H9 (cell line): Measurements from ENCODE around the gene ACACA. TPM values are rescaled to one million over a fixed set of nuclear protein-coding genes. Genes with fewer than 3 reads are reported as not detected.

Source experiments
- DNase-seq: peaks from one replicate; pipeline ENCODE4 v3.0.0-alpha.2; 2017
- H2AFZ ChIP-seq: one replicate; pipeline ENCODE4 v1.6.1; 2013; ENCODE audit warnings: mild to moderate bottlenecking, low read length, control low read depth, moderate library complexity
- H2AK5ac ChIP-seq: 2 replicates; pipeline ENCODE4 v1.6.1; 2013; ENCODE audit warnings: low read length, control low read depth, mixed read lengths; ENCODE audit not compliant: insufficient read length
- H2BK120ac ChIP-seq: one replicate; pipeline ENCODE4 v1.6.1; 2013; ENCODE audit warnings: low read depth, mild to moderate bottlenecking, low read length, control low read depth, inconsistent platforms; ENCODE audit not compliant: poor library complexity, severe bottlenecking
- H2BK12ac ChIP-seq: 2 replicates; pipeline ENCODE4 v1.6.1; 2013; ENCODE audit warnings: low read length, control low read depth, mixed read lengths, low read depth; ENCODE audit not compliant: insufficient read length
- H2BK15ac ChIP-seq: 2 replicates; pipeline ENCODE4 v1.6.1; 2013; ENCODE audit warnings: low read depth, low read length, control low read depth
- H2BK20ac ChIP-seq: one replicate; pipeline ENCODE4 v1.6.1; 2013; ENCODE audit warnings: low read depth, mild to moderate bottlenecking, low read length, control low read depth, inconsistent platforms; ENCODE audit not compliant: poor library complexity, severe bottlenecking
- H2BK5ac ChIP-seq: 2 replicates; pipeline ENCODE4 v1.6.1; 2013; ENCODE audit warnings: low read length, control low read depth, mixed read lengths; ENCODE audit not compliant: insufficient read length
- H3K14ac ChIP-seq: 2 replicates; pipeline ENCODE4 v1.6.1; 2013; ENCODE audit warnings: low read length, control low read depth; ENCODE audit not compliant: insufficient read depth
- H3K18ac ChIP-seq: 2 replicates; pipeline ENCODE4 v1.6.1; 2013; ENCODE audit warnings: low read depth, mild to moderate bottlenecking, mixed read lengths, low read length, control low read depth; ENCODE audit not compliant: insufficient read length
- H3K23ac ChIP-seq: 2 replicates; pipeline ENCODE4 v1.6.1; 2013; ENCODE audit warnings: low read length, control low read depth, mixed read lengths, low read depth; ENCODE audit not compliant: insufficient read length
- H3K23me2 ChIP-seq: 2 replicates; pipeline ENCODE4 v1.6.1; 2013; ENCODE audit warnings: low read depth, mild to moderate bottlenecking, mixed read lengths, low read length, control low read depth; ENCODE audit not compliant: insufficient read length, poor library complexity, severe bottlenecking
- H3K27ac ChIP-seq: 2 replicates; pipeline ENCODE4 v1.5.1; 2013; ENCODE audit warnings: low read length, control low read depth, mixed read lengths, low read depth; ENCODE audit not compliant: insufficient read length
- H3K27me3 ChIP-seq: 2 replicates; pipeline ENCODE4 v1.6.1; 2013; ENCODE audit warnings: low read length, control low read depth, inconsistent platforms; ENCODE audit not compliant: insufficient read depth
- H3K4ac ChIP-seq: 2 replicates; pipeline ENCODE4 v1.6.1; 2013; ENCODE audit warnings: low read depth, mild to moderate bottlenecking, control low read depth, inconsistent platforms, low read length, moderate library complexity
- H3K4me1 ChIP-seq: 2 replicates; pipeline ENCODE4 v1.6.1; 2013; ENCODE audit warnings: low read length, control low read depth, inconsistent platforms; ENCODE audit not compliant: insufficient read depth
- H3K4me2 ChIP-seq: 2 replicates; pipeline ENCODE4 v1.6.1; 2013; ENCODE audit warnings: low read length, control low read depth, mixed read lengths; ENCODE audit not compliant: insufficient read length, insufficient read depth
- H3K56ac ChIP-seq: 2 replicates; pipeline ENCODE4 v1.6.1; 2013; ENCODE audit warnings: low read depth, mild to moderate bottlenecking, mixed read lengths, low read length, control low read depth; ENCODE audit not compliant: insufficient read length
- H3K79me1 ChIP-seq: 2 replicates; pipeline ENCODE4 v1.6.1; 2013; ENCODE audit warnings: low read depth, mild to moderate bottlenecking, moderate library complexity, low read length, control low read depth, inconsistent platforms; ENCODE audit not compliant: insufficient read depth, poor library complexity, severe bottlenecking
- H3K79me2 ChIP-seq: 2 replicates; pipeline ENCODE4 v1.6.1; 2013; ENCODE audit warnings: low read length, control low read depth, inconsistent platforms; ENCODE audit not compliant: insufficient read depth
- H3K9ac ChIP-seq: 2 replicates; pipeline ENCODE4 v1.6.1; 2013; ENCODE audit warnings: low read length, control low read depth, mixed read lengths; ENCODE audit not compliant: insufficient read length; ENCODE audit errors: extremely low read depth
- H3K9me3 ChIP-seq: one replicate; pipeline ENCODE4 v1.6.1; 2013; ENCODE audit warnings: low read depth, low read length, inconsistent platforms; ENCODE audit not compliant: control insufficient read depth
- H3T11ph ChIP-seq: one replicate; pipeline ENCODE4 v1.6.1; 2013; ENCODE audit warnings: mild to moderate bottlenecking, low read length, control low read depth, inconsistent platforms
- H4K20me1 ChIP-seq: one replicate; pipeline ENCODE4 v1.6.1; 2013; ENCODE audit not compliant: control insufficient read depth, insufficient read length, insufficient read depth
- H4K5ac ChIP-seq: 2 replicates; pipeline ENCODE4 v1.6.1; 2013; ENCODE audit warnings: low read depth, mild to moderate bottlenecking, mixed read lengths, low read length, control low read depth; ENCODE audit not compliant: insufficient read length
- H4K8ac ChIP-seq: replicated peaks from 2 replicates; pipeline ENCODE4 v1.6.1; 2013; ENCODE audit warnings: low read length, control low read depth, mixed read lengths, low read depth; ENCODE audit not compliant: insufficient read length
- H4K91ac ChIP-seq: 2 replicates; pipeline ENCODE4 v1.6.1; 2013; ENCODE audit warnings: low read depth, mild to moderate bottlenecking, moderate library complexity, mixed read lengths, low read length, control low read depth; ENCODE audit not compliant: insufficient read length
- H3K27ac Mint-ChIP-seq, 3 experiments: 2 replicates in 2 of 3; 3 replicates in 1 of 3; pipeline ENCODE4 v1.8.0; 2020 to 2021; ENCODE audit warnings: mixed read lengths in 3 of 3, mild to moderate bottlenecking in 1 of 3, moderate library complexity in 1 of 3
- H3K27me3 Mint-ChIP-seq: 2 replicates; pipeline ENCODE4 v1.8.0; 2021; ENCODE audit warnings: low read depth, mild to moderate bottlenecking, moderate library complexity, mixed read lengths
- H3K36me3 Mint-ChIP-seq, 3 experiments: 2 replicates in 2 of 3; 3 replicates in 1 of 3; pipeline ENCODE4 v1.8.0; 2020 to 2021; ENCODE audit warnings: low read depth in 3 of 3, mixed read lengths in 3 of 3; ENCODE audit not compliant: insufficient read depth in 1 of 3
- H3K4me1 Mint-ChIP-seq, 2 experiments: 2 replicates each; pipeline ENCODE4 v1.8.0; 2020; ENCODE audit warnings: mixed read lengths in 2 of 2
- H3K4me3 Mint-ChIP-seq, 2 experiments: 2 replicates in 1 of 2; 3 replicates in 1 of 2; pipeline ENCODE4 v1.8.0; 2020 to 2021; ENCODE audit warnings: mild to moderate bottlenecking in 2 of 2, mixed read lengths in 2 of 2, moderate library complexity in 1 of 2
- H3K9me3 Mint-ChIP-seq, 2 experiments: 2 replicates in 1 of 2; 3 replicates in 1 of 2; pipeline ENCODE4 v1.8.0; 2020; ENCODE audit warnings: mild to moderate bottlenecking in 2 of 2, mixed read lengths in 2 of 2, moderate library complexity in 1 of 2
- WGBS: extraction: QIAGEN DNeasy Blood & Tissue Kit; methylation state at CpG from one replicate; pipeline ENCODE4 v1.1.7; 2013; ENCODE audit warnings: missing lambda C conversion rate, low lambda C conversion rate, mixed read lengths; ENCODE audit not compliant: insufficient read length; ENCODE audit errors: extremely low coverage; 5-methylcytosine and 5-hydroxymethylcytosine counted together
- total RNA-seq: library from RNA; stranded (reverse); gene quantifications from 2 replicates; pipeline ENCODE4 v1.2.1, GENCODE V29; 2021
- TF ChIP-seq, protein P1 (sequence below): fragments of 200-600 bp; sonication (generic); conservative IDR thresholded peaks from 3 replicates; pipeline ENCODE4 v1.8.0; 2021; ENCODE audit warnings: antibody characterized with exemption, mild to moderate bottlenecking

Gene ACACA
- total RNA-seq, 1 experiment from 2014 or later = 135 TPM

DNA sequence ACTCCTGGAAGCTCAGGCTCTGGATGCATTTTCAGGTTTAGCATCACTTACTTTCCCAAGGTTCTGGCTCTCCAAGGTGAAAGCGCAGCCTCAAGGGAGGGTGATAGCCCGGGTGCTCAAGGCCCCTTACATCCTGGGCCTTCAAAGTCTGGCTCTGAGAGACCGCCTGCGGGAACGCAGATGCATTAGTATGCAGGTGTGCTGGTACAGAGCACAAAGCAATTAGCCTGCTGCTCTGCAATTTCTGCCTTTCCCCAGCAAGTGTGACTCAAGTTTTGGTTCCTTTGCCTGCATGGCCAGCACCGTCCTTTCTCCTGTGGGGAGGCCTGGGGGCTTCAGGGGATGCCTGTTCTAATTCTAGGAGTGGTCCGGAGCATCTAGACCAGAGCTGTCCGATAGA is 341.7 kb downstream of the ACACA start:
- Histone ChIP-seq H2AFZ (no peak overlapping the region), H4K8ac (no peak overlapping the region), H2BK5ac (no peak overlapping the region), H3K79me1 (no peaks in the 10 kb centered on the region), H3K14ac (peak overlapping the region; percentile 34; the same call in 1 of the 2 replicates), H3K27ac (no peak overlapping the region), H3T11ph (no peak overlapping the region), H3K23ac (no peak overlapping the region), H2BK120ac (no peak overlapping the region), H4K20me1 (no peaks in the 10 kb centered on the region), H2BK15ac (no peak overlapping the region), H3K27me3 (no peaks in the 10 kb centered on the region; the same call in 1 of the 2 replicates), H2BK20ac (no peak overlapping the region), H3K56ac (no peak overlapping the region), H3K4ac (no peak overlapping the region), H4K91ac (no peak overlapping the region), H3K4me2 (peak overlapping the region; percentile 5), H4K5ac (no peak overlapping the region), H3K9ac (no peak overlapping the region), H2AK5ac (no peak overlapping the region), H3K79me2 (no peaks in the 10 kb centered on the region), H3K23me2 (peaks cover 3% of the 10 kb centered on the region), H3K4me1 (peaks cover 32% of the 10 kb centered on the region), H3K18ac (no peak overlapping the region), H3K9me3 (no peaks in the 10 kb centered on the region), H2BK12ac (no peak overlapping the region)
- H3K27ac Mint-ChIP-seq = peak overlapping the region in 2 of 3 experiments; percentile 53 to 95; a peak in 3 of 7 replicates
- DNase-seq = no peak
- TF ChIP-seq, protein P1, sequence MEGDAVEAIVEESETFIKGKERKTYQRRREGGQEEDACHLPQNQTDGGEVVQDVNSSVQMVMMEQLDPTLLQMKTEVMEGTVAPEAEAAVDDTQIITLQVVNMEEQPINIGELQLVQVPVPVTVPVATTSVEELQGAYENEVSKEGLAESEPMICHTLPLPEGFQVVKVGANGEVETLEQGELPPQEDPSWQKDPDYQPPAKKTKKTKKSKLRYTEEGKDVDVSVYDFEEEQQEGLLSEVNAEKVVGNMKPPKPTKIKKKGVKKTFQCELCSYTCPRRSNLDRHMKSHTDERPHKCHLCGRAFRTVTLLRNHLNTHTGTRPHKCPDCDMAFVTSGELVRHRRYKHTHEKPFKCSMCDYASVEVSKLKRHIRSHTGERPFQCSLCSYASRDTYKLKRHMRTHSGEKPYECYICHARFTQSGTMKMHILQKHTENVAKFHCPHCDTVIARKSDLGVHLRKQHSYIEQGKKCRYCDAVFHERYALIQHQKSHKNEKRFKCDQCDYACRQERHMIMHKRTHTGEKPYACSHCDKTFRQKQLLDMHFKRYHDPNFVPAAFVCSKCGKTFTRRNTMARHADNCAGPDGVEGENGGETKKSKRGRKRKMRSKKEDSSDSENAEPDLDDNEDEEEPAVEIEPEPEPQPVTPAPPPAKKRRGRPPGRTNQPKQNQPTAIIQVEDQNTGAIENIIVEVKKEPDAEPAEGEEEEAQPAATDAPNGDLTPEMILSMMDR = no peak
- no peaks in the 10 kb centered on the region; the same call in 1 of the 2 replicates for H3K27me3 Mint-ChIP-seq
- peaks cover 0 to 5% of the 10 kb centered on the region in 2 experiments; a peak in 3 of 5 replicates for H3K9me3 Mint-ChIP-seq
- peak overlapping the region in 1 of 2 experiments; percentile 44; a peak in 2 of 5 replicates for H3K4me3 Mint-ChIP-seq
- no CpG with 5 or more reads among the region's 8 CpGs for WGBS
- H3K36me3 Mint-ChIP-seq = peaks cover 4 to 20% (median 4%) of the 10 kb centered on the region in 3 experiments; a peak in 5 of 7 replicates
- peaks cover 75 to 82% of the 10 kb centered on the region in 2 experiments for H3K4me1 Mint-ChIP-seq
